ENCODE results near the gene AKAP6. TPM values are rescaled to one million over a fixed set of nuclear protein-coding genes. Genes with fewer than 3 reads are reported as not detected.

AKAP6 gene
- total RNA-seq, 1 experiment from 2014 or later, result 2.3 TPM

- DNase-seq (ENCODE audit: low spot score), result no peak
- in situ Hi-C loops (cut with HindIII; ENCODE audit: low sequenced_read_pairs), result no loop called here
These were observed 373.0 kb downstream of the AKAP6 start for GRCh38 chr14:32702088-32702487.

GRCh38 chr14:32702562-32702961 lies 373.5 kb downstream of the AKAP6 start:
- DNase-seq (ENCODE audit: low spot score), result no peak
- in situ Hi-C loops (cut with HindIII; ENCODE audit: low sequenced_read_pairs), result no loop called here

GRCh38 chr14:32703183-32703621 lies 374.1 kb downstream of the AKAP6 start:
- in situ Hi-C loops (cut with HindIII; ENCODE audit: low sequenced_read_pairs), result no loop called here
- no peak for DNase-seq (ENCODE audit: low spot score)

GRCh38 chr14:32706721-32707519 lies 377.8 kb downstream of the AKAP6 start:
- DNase-seq (ENCODE audit: low spot score), result no peak
- in situ Hi-C loops (cut with HindIII; ENCODE audit: low sequenced_read_pairs), result no loop called here

GRCh38 chr14:32707742-32708500 lies 378.8 kb downstream of the AKAP6 start:
- DNase-seq (ENCODE audit: low spot score), result no peak
- in situ Hi-C loops (cut with HindIII; ENCODE audit: low sequenced_read_pairs), result no loop called here

- in situ Hi-C loops (cut with HindIII; ENCODE audit: low sequenced_read_pairs), result no loop called here
These were observed 379.9 kb downstream of the AKAP6 start for GRCh38 chr14:32709027-32709426.

GRCh38 chr14:32710231-32710671 lies 381.2 kb downstream of the AKAP6 start:
- DNase-seq (ENCODE audit: low spot score), result no peak
- in situ Hi-C loops (cut with HindIII; ENCODE audit: low sequenced_read_pairs), result no loop called here

More at GRCh38 chr14:32709027-32709426, 379.9 kb downstream of the AKAP6 start:
- DNase-seq (ENCODE audit: low spot score), result no peak

- DNase-seq (ENCODE audit: low spot score), result peak; percentile 38
- in situ Hi-C loops (cut with HindIII; ENCODE audit: low sequenced_read_pairs), result no loop called here
These were observed 381.9 kb downstream of the AKAP6 start for GRCh38 chr14:32710731-32711680.

GRCh38 chr14:32713856-32714255 lies 384.8 kb downstream of the AKAP6 start:
- in situ Hi-C loops (cut with HindIII; ENCODE audit: low sequenced_read_pairs), result no loop called here
- DNase-seq (ENCODE audit: low spot score), result no peak

- in situ Hi-C loops (cut with HindIII; ENCODE audit: low sequenced_read_pairs), result no loop called here
- DNase-seq (ENCODE audit: low spot score), result no peak
These were observed 390.5 kb downstream of the AKAP6 start for GRCh38 chr14:32719601-32720000.

GRCh38 chr14:32720927-32721326 lies 391.8 kb downstream of the AKAP6 start:
- in situ Hi-C loops (cut with HindIII; ENCODE audit: low sequenced_read_pairs), result no loop called here
- DNase-seq (ENCODE audit: low spot score), result no peak

GRCh38 chr14:32722631-32723183 lies 393.6 kb downstream of the AKAP6 start:
- in situ Hi-C loops (cut with HindIII; ENCODE audit: low sequenced_read_pairs), result no loop called here
- DNase-seq (ENCODE audit: low spot score), result peak; percentile 80

- in situ Hi-C loops (cut with HindIII; ENCODE audit: low sequenced_read_pairs), result no loop called here
- peak; percentile 35 for DNase-seq (ENCODE audit: low spot score)
These were observed 395.9 kb downstream of the AKAP6 start for GRCh38 chr14:32724867-32725471.

- in situ Hi-C loops (cut with HindIII; ENCODE audit: low sequenced_read_pairs), result no loop called here
- no peak for DNase-seq (ENCODE audit: low spot score)
These were observed 397.4 kb downstream of the AKAP6 start for GRCh38 chr14:32726516-32726915.

- in situ Hi-C loops (cut with HindIII; ENCODE audit: low sequenced_read_pairs), result no loop called here
- DNase-seq (ENCODE audit: low spot score), result no peak
These were observed 398.7 kb downstream of the AKAP6 start for GRCh38 chr14:32727832-32728231.

- DNase-seq (ENCODE audit: low spot score), result no peak
- in situ Hi-C loops (cut with HindIII; ENCODE audit: low sequenced_read_pairs), result no loop called here
These were observed 399.4 kb downstream of the AKAP6 start for GRCh38 chr14:32728526-32728925.

GRCh38 chr14:32728976-32729375 lies 399.9 kb downstream of the AKAP6 start:
- in situ Hi-C loops (cut with HindIII; ENCODE audit: low sequenced_read_pairs), result no loop called here
- DNase-seq (ENCODE audit: low spot score), result no peak

- no peak for DNase-seq (ENCODE audit: low spot score)
- in situ Hi-C loops (cut with HindIII; ENCODE audit: low sequenced_read_pairs), result no loop called here
These were observed 402.2 kb downstream of the AKAP6 start for GRCh38 chr14:32731249-32731648.

GRCh38 chr14:32733015-32733414 lies 403.9 kb downstream of the AKAP6 start:
- no peak for DNase-seq (ENCODE audit: low spot score)

More at GRCh38 chr14:32733015-32733414, 403.9 kb downstream of the AKAP6 start:
- in situ Hi-C loops (cut with HindIII; ENCODE audit: low sequenced_read_pairs), result no loop called here

Measured in G401 (cell line).